Ovary (tissue), 9 donors: Measurements from ENCODE around the gene KRTAP5-5. TPM values are rescaled to one million over a fixed set of nuclear protein-coding genes. Genes with fewer than 3 reads are reported as not detected.
"Not testable (repeated sequence)": the region's sequence is repeated elsewhere in the genome, so short reads cannot be mapped to it uniquely, and the experiment has no call there.

Experiments
- DNase-seq, 5 donors: peaks; one replicate each; pipeline ENCODE4 v3.0.0-alpha.2; 2019 to 2020
- H3K27ac ChIP-seq, 2 donors: fragments of 200-600 bp; one replicate each; pipeline versions ENCODE4 v1.5.1 to v1.8.0; 2019 to 2022
- H3K27me3 ChIP-seq: fragments of 200-600 bp; one replicate; pipeline ENCODE4 v1.8.0; 2022
- H3K36me3 ChIP-seq: fragments of 200-600 bp; sonication (generic); one replicate; pipeline ENCODE4 v1.5.1; 2019
- H3K4me1 ChIP-seq: one replicate; pipeline ENCODE4 v1.8.1; 2013; ENCODE audit warnings: mild to moderate bottlenecking, moderate library complexity; ENCODE audit not compliant: insufficient read depth
- H3K4me3 ChIP-seq: fragments of 200-600 bp; sonication (generic); one replicate; pipeline ENCODE4 v1.5.1; 2017
- H3K9me3 ChIP-seq, 2 donors: fragments of 200-600 bp in 1 of 2; sonication (generic) in 1 of 2; one replicate each; pipeline versions ENCODE4 v1.5.1 to v1.8.1; 2013 to 2019; ENCODE audit warnings: mild to moderate bottlenecking in 1 of 2, moderate library complexity in 1 of 2
- EP300 ChIP-seq: sonication (generic); formaldehyde crosslinking; IDR thresholded peaks from one replicate; pipeline ENCODE4 v1.6.1; 2017; ENCODE audit warnings: antibody characterized with exemption
- POLR2A ChIP-seq: fragments of 450-650 bp; IDR thresholded peaks from one replicate; pipeline ENCODE4 v1.6.1; 2017; ENCODE audit warnings: antibody characterized with exemption, mild to moderate bottlenecking, moderate library complexity
- WGBS, 3 donors: extraction: QIAGEN DNeasy Blood & Tissue Kit in 1 of 3; methylation state at CpG; one replicate each; pipeline versions ENCODE4 v1.1.5 to v1.1.7; 2013 to 2017; 5-methylcytosine and 5-hydroxymethylcytosine counted together
- intact Hi-C, 4 donors: fragments of 100-400 bp; cut with DNase I; formaldehyde crosslinking; loops; one replicate each; pipeline versions ENCODE4 v1.11.0 to v1.15.1; 2022 to 2023
- polyA plus RNA-seq, 2 donors: library from polyadenylated mRNA; stranded (reverse); fragments of 200-250 nt in 1 of 2; fragments of 350-450 nt in 1 of 2; fragmentation: Illumina TruSeq in 1 of 2; extraction: RNeasy Lipid Tissue Mini Kit (QIAGEN cat#74804) in 1 of 2; gene quantifications; one replicate each; pipeline ENCODE4 v1.2.3, GENCODE V29; 2013 to 2014
- total RNA-seq, 7 donors: library from RNA; depleted of rRNA in 2 of 7; stranded (reverse); fragments of >200 nt in 2 of 7; fragmentation: NEBNext Ultra II Directional in 3 of 7; extraction: Animal tissue kit (Norgen Biotek cat#: 25700) in 3 of 7; gene quantifications; one replicate each; pipeline versions ENCODE4 v1.1.0 to v1.2.4, GENCODE V29; 2016 to 2023
- TF ChIP-seq, protein P1 (sequence below), 3 donors: fragments of 450-650 bp in 2 of 3; fragments of 200-600 bp in 1 of 3; IDR thresholded peaks; one replicate each; pipeline versions ENCODE4 v1.5.1 to v1.8.0; 2016 to 2022; ENCODE audit warnings: antibody characterized with exemption in 3 of 3, mild to moderate bottlenecking in 1 of 3
- donor health status: DM: no; HTN: no; CAD: no; lungs with moderate emphysema.
- donor health status: DM: no; HTN: no; CAD: no.
- donor health status: Bipolar disorder and iron deficiency.
- donor health status: DM: yes; HTN: yes; CAD: no.
- donor health status: DM: no; HTN: no; CAD: no.
- donor health status: DM: yes; HTN: yes; CAD: no.

Gene KRTAP5-5
- total and polyA plus RNA-seq, 9 donors: not detected

DNA sequence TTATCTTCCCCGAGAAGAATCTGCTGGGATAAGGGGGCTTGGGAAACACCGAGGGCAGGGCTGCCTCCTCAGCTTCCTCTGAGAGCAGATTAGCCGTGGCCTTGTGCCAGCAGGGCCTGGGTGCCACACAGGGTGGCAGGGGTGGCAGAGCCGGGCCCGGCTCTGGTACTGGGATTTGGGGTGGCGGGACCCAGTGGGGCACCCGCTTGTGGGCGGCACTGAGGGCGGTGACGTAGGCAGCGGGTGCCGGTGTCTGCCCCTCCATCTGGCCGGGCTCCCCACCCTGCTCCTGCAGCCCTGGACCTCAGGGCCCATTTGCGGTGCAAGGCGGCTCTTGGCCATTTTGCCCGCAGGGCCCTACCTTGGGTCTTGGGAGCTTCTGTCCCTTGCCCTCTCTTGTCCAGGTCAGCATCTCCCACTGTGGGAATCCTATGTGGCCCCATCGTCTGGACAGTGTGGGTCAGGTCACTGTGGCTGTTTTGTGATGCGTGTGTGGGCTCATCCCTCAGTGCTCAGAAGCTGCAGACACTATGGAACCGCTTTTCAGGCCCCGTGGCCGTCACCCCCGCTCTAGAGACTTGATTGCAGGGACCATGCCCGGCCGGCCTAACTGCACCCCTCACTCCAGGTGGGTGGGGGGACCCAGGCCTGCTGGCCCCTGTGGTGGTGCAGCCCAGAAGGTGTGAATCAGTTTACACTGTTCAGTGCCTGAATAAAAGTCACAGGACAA is 37.7 kb downstream of the KRTAP5-5 start:
- no peaks in the 10 kb centered on the region for H3K4me1 ChIP-seq
- H3K36me3 ChIP-seq: no peaks in the 10 kb centered on the region
- 75 to 79% (median 76%) methylated on average over 24 of the region's 24 CpGs for WGBS, 3 donors
- H3K9me3 ChIP-seq: no peaks in the 10 kb centered on the region
- no peak overlapping the region for H3K4me3 ChIP-seq
- no peak for DNase-seq
- no peak overlapping the region for H3K27ac ChIP-seq
- TF ChIP-seq EP300: no peak
- no peak for TF ChIP-seq POLR2A
- TF ChIP-seq, protein P1, sequence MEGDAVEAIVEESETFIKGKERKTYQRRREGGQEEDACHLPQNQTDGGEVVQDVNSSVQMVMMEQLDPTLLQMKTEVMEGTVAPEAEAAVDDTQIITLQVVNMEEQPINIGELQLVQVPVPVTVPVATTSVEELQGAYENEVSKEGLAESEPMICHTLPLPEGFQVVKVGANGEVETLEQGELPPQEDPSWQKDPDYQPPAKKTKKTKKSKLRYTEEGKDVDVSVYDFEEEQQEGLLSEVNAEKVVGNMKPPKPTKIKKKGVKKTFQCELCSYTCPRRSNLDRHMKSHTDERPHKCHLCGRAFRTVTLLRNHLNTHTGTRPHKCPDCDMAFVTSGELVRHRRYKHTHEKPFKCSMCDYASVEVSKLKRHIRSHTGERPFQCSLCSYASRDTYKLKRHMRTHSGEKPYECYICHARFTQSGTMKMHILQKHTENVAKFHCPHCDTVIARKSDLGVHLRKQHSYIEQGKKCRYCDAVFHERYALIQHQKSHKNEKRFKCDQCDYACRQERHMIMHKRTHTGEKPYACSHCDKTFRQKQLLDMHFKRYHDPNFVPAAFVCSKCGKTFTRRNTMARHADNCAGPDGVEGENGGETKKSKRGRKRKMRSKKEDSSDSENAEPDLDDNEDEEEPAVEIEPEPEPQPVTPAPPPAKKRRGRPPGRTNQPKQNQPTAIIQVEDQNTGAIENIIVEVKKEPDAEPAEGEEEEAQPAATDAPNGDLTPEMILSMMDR (IDR thresholded peaks at IDR 0.05): no peak
- no peaks in the 10 kb centered on the region for H3K27me3 ChIP-seq
- intact Hi-C loops: loop anchor here in 1 of 4 donors (2.0 kb wide), 1 partner anchor 18 kb away; no protein-coding TSS in a partner anchor

DNA sequence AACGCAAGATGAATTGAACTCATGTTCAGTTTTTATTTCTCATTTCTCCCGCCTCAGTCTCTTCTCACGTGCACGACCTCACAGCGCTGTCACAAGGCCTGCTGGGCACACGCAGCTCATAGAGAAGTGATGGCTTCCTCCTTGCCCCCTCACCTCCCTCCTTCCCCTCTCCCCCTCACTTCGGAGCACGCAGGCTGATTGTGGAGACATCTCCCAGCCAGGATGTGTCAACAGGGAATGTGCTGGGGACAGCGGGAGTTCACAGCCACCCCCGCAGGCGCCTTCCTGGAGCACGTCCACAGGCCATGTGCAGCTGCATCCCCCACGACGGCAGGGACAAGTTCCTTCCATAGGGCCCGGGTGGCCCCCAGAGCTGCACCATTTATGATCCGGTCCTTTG is 38.3 kb downstream of the KRTAP5-5 start:
- intact Hi-C loops: loop anchor here in 1 of 4 donors (2.0 kb wide), 1 partner anchor 17 kb away; no protein-coding TSS in a partner anchor
- DNase-seq: no peak
- Histone ChIP-seq H3K4me1 (no peaks in the 10 kb centered on the region), H3K4me3 (no peak overlapping the region), H3K36me3 (no peaks in the 10 kb centered on the region), H3K9me3 (no peaks in the 10 kb centered on the region), H3K27me3 (no peaks in the 10 kb centered on the region), H3K27ac (no peak overlapping the region)
- 48 to 58% (median 52%) methylated on average over 16 of the region's 16 CpGs for WGBS, 3 donors
- TF ChIP-seq POLR2A (no peak), EP300 (no peak)
- TF ChIP-seq, protein P1 (IDR thresholded peaks at IDR 0.05): no peak

DNA sequence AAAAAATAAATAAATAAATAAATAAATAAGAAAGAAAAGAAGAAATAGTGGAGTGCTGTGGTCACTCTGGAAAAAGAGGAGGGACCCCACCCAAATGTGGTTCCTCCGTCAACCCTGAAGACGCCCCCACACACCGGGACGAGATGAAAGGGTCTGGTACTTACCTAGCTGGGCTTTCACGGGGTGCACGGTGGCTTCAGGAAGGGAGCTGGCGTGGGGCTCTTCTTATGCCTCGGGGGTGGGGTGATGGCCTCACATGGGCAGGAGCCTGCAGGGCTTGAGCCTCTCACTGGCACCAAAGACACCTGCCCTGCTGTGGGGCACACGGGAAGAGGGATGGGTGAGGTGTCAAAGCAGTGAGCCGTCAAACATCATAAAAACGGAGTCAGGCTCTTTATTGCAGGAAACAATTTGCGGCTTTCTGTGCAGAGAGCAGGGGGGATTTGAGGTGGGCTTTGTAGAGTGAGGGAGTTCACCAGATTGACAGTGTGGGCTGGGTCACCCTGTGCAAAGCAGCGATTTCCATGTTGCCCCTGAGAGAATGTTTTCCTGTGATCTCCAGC is 39.4 kb downstream of the KRTAP5-5 start:
- Histone ChIP-seq H3K4me3 (no peak overlapping the region), H3K27ac (no peak overlapping the region), H3K36me3 (no peaks in the 10 kb centered on the region), H3K9me3 (no peaks in the 10 kb centered on the region), H3K27me3 (no peaks in the 10 kb centered on the region), H3K4me1 (no peaks in the 10 kb centered on the region)
- 80 to 83% (median 82%) methylated on average over 13 of the region's 13 CpGs for WGBS, 3 donors
- no peak for TF ChIP-seq EP300
- no peak for TF ChIP-seq POLR2A
- TF ChIP-seq, protein P1 (IDR thresholded peaks at IDR 0.05): no peak
- no peak for DNase-seq
- intact Hi-C loops: no loop called here

DNA sequence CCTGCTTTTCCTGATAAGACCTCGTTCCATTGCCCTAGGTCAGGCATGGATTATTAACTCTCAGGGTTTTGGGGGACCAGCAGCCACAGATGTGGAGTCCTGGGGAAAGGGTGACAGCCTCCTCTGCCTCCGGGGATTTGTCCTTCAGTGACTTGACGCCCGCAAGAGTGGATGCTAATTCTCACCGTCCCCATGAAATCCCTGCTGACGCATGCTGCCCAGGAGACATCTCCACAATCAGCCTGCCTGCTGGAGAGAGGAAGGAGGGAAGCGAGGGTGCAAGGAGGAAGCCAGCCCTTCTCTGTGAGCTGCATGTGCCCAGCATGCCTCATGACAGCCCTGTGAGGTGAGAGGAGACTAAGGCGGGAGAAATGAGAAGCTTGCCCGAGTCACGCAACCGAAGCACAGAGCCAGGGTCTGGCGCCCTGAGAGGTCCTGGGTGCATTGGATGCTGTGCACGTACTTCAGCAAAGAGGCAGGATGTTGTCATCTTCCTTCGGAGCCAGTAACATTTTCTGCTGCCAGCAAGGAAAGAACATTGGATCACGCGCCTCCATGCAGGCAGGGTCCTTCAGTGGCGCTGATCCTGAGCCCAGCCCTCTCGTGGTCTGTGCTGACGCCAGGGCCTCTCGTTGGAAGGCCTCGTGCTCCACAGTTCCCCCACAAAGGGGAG is 40.1 kb downstream of the KRTAP5-5 start:
- H3K4me1 ChIP-seq: no peaks in the 10 kb centered on the region
- H3K9me3 ChIP-seq: no peaks in the 10 kb centered on the region
- WGBS, 3 donors: 39 to 58% (median 49%) methylated on average over 21 of the region's 21 CpGs
- intact Hi-C loops: no loop called here
- H3K36me3 ChIP-seq: no peaks in the 10 kb centered on the region
- no peaks in the 10 kb centered on the region for H3K27me3 ChIP-seq
- no peak overlapping the region for H3K4me3 ChIP-seq
- no peak for DNase-seq
- no peak for TF ChIP-seq POLR2A
- no peak for TF ChIP-seq EP300
- TF ChIP-seq, protein P1 (IDR thresholded peaks at IDR 0.05): no peak
- no peak overlapping the region for H3K27ac ChIP-seq

DNA sequence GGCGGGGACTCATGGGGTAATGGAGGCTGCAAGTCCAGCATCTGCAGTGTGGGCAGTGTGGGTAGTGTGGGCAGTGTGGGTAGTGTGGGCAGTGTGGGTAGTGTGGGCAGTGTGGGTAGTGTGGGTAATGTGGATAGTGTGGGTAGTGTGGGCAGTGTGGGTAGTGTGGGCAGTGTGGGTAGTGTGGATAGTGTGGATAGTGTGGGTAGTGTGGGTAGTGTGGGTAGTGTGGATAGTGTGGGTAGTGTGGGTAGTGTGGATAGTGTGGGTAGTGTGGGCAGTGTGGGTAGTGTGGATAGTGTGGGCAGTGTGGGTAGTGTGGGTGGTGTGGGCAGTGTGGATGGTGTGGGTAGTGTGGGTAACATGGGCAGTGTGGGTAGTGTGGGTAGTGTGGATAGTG is 40.9 kb downstream of the KRTAP5-5 start:
- H3K36me3 ChIP-seq, H3K27me3 ChIP-seq, H3K9me3 ChIP-seq, intact Hi-C loops, DNase-seq, H3K4me1 ChIP-seq, H3K4me3 ChIP-seq, H3K27ac ChIP-seq: not testable (repeated sequence)
- WGBS, 3 donors: 82 to 100% (median 91%) methylated on average over 1 of the region's 1 CpG
